ENCODE results near the gene EPO.
"Not testable (repeated sequence)": the region's sequence is repeated elsewhere in the genome, so short reads cannot be mapped to it uniquely, and the experiment has no call there.

The EPO gene

DNA sequence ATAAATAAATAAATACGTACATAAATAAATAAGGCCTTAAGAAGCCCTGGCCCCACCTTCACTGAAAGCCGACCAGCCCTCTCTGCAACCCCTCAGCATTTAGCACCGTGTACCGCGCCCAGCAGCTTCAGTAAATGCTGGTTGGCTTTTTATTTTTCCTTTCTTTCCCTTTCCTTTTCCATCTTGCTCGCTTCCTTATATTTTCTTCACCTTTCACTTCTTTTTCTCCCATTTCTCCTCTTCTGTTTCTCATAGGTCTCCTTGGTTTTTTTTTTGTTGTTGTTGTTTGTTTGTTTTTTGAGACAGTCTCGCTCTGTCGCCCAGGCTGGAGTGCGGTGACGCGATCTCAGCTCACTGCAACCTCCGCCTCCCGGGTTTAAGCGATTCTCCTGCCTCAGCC, 24.3 kb downstream of the EPO start:
- no peak for DNase-seq

DNA sequence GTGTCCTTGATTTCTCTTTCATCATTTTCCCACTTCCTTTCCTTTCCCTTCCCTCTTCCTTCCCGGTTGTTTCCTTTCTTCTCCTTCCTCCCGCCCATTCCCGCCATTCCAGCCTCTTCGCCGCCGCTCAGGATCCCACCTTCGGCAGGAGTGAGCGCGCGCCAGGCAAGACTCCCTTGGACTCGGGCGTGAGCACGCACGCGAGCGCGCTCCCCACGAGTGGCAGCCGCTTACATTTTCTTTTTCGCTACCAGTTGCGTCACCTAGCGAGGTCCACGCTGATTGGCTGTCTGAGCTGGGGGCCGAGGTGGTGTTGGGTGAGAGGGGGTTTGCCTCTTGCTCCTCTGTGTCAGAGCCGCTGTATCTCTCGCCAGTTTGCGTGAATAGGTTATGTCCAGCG, 24.9 kb downstream of the EPO start:
- DNase-seq = peak; percentile 22

DNA sequence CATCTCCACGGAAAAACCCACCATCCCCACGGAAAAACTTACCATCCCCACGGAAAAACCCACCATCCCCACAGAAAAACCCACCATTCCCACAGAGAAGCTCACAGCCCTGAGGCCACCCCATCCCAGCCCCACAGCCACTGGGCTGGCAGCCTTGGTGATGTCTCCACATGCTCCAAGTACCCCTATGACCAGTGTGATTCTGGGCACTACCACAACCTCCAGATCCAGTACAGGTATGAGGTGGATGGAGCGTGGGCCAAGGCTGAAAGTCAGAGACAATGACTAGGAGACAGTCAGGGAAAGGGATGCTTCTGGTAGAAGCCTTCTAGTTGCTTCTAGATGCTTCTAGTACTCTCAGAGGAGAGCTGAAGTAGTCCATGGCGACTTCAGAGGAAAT, 32.7 kb downstream of the EPO start:
- no peak for DNase-seq

DNA sequence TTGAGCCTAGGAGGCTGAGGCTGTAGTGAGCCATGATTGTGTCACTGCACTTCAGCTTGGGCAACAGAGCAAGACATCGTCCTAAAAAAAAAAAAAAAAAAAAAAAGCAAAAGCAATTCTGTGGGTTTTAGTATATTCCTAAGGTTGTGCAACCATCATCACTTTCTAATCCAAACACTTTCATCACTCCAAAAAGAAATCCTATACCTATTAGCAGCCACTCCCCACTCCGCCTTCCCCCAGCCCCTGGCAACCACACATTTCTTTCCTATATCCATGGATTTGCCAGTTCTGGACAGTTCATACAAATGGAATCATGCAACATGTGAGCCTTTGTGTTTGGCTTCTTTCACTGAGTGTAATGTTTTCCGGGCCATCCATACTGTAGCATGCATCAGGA, 33.5 kb downstream of the EPO start:
- no peak for DNase-seq

DNA sequence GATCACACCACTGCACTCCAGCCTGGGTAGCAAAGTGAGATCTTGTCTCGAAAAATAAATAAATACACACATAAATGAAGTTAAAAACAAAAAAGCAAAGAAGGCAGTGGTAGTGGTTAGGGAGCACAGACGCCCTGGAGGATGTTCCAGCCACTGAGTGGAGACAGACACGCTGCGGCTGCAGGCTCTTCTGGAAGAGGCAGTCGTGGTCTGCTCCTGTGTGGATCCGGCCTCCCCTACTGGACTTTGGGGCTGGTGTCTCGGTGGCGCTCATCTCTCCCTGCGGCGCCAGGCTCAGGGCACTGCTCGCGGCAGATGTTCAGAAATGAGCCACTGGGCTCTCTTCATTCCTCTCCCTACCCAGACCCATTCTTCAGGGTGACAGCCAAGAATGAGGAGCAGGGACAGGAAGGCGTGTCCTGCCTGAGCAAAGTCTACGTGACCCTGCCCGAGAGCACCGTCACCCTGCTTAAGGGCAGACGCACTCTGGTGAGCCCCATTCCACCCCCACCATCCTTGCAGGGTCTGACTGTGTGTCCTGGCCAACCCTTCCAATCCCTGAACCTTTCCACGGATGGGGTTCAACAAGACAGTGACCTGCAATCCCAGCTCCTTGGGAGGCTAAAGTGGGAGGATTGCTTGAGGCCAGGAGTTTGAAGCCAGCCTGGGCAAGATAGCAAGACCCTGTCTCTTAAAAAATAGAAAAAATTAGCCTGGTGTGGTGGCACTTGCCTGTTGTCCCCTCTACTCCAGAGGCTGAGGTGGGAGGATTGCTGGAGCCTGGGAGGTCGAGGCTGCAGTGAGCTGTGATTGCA, 39.3 kb downstream of the EPO start:
- no peak for DNase-seq

DNA sequence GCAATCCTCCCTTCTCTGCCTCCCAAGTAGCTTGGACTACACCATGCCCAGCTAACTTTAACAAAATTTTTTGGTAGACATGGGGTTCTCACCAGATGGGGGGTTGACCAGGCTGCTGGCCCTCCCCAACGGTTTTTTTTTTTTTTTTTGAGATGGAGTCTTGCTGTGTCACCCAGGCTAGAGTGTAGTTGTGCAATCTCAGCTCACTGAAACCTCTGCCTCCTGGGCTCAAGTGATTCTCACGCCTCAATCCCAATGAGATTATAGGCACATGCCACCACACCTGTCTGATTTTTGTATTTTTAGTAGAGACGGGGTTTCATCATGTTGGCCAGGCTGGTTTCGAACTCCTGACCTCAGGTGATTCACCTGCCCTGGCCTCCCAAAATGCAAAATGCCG, 42.6 kb downstream of the EPO start:
- not testable (repeated sequence) for DNase-seq

DNA sequence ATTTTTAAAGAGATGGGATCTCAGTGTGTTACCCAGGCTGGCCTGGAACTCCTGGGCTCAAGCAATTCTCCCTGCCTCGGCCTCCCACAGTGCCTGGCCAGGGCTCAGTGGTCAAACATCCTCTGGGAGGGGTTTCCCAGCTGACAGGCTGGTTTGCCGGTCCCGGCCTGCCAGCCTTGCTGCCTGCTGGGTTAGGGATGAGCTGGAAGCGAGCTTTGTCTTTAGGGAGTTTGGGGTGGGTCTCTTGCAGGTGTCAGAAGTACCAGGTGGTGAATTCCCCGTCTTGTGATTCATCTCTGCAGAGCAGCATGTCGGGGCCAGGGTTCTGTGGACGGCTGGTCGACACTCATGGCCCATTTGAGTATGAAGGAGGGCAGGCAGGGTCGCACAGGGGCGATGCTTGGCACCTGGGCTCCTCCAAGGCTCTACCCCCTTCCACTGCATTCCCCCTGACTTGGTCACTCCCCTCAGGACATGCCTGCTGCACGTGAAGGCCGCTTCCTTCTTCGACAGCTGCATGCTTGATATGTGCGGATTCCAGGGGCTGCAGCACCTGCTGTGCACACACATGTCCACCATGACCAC, 43.4 kb downstream of the EPO start:
- no peak for DNase-seq

DNA sequence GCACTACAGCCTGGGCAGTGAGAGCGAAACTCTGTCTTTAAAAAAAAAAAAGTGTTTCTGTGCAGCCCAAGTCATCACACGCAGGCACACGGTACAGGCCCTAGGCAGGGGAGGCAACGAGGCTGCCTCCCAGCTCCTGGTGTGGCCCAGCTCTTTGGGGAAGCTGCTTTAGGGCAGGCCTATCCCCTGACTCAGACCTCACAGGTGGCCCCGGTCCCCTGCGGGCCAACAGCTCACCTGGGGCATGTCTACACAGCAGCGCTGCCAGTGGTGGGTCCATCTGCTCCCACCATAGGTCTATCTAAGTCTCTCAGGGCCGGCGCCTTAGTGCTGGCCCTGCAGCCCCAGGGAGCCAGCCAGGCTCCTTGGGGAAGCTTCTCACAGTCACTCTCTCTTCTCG, 44.6 kb downstream of the EPO start:
- no peak for DNase-seq

DNA sequence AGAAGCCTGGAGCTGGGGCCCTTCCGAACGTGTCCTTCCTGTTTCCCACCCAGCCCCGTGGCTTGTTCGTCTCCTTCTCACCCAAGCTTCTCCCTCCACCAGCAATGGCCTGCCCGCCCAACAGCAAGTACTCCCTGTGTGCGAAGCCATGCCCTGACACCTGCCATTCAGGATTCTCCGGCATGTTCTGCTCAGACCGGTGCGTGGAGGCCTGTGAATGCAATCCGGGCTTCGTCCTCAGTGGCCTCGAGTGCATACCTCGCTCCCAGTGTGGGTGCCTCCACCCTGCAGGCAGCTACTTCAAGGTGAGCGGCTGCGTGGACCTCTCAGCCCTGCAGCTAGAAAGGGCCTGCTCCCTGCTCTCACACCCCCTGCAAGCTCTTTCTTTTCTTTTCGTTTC, 45.0 kb downstream of the EPO start:
- no peak for DNase-seq

DNA sequence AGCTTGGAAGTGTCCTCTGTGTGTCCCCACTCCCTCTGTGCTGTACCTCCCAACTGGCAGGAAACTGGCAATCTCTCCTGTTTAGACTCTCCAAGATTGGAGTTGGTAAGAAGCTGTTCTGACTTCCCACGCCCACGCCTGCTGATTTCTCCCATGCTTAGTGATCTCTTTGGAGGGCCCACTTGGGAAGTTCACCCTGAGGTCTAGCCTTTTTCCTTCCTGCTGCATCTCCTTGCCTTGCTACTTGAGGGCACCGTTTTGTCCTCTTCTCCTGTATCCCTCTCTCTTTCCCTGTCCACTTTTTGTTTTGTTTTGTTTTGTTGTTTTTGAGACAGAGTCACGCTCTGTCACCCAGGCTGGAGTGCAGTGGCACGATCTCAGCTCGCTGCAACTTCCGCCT, 48.5 kb downstream of the EPO start:
- DNase-seq = no peak

All from activated naive CD4-positive, alpha-beta T cell treated with anti-CD3 and anti-CD28 coated beads, Interleukin-2, amount 50 U/mL, for 16 hours (primary cell).